OCI-LY7 (cell line): ENCODE results near the gene MDGA2. TPM values are rescaled to one million over a fixed set of nuclear protein-coding genes. Genes with fewer than 3 reads are reported as not detected.

ENCODE experiments used
- BruUV-seq: library from RNA; stranded (reverse); fragments of 400-500 nt; replicated peaks from 2 replicates; lab custom pipeline; 2021; lab: Mats Ljungman, UMichigan
- CTCF ChIA-PET: fragments of 300-600 bp; sonication (Branson Sonifier 250); formaldehyde crosslinking; loops from one replicate; lab custom pipeline; 2022; ENCODE audit warnings: antibody characterized with exemption; ENCODE audit not compliant: unreplicated experiment; lab: Charles Lee
- POLR2A ChIA-PET: fragments of 300-600 bp; sonication (Branson Sonifier 250); formaldehyde crosslinking; loops from one replicate; lab custom pipeline; 2022; ENCODE audit warnings: antibody characterized with exemption; lab: Charles Lee
- DNase-seq: peaks from one replicate; pipeline ENCODE4 v3.0.0-alpha.2; 2015; ENCODE audit warnings: low spot score
- H2AFZ ChIP-seq: fragments of 200-600 bp; sonication (generic), shearing (Covaris generic); 2 replicates; pipeline ENCODE4 v1.6.1; 2014; ENCODE audit warnings: mild to moderate bottlenecking, antibody characterized with exemption, low read length, moderate library complexity
- H3K27ac ChIP-seq: fragments of 200-600 bp; sonication (generic); 2 replicates; pipeline ENCODE4 v1.5.1; 2014; ENCODE audit warnings: mixed run types, low read depth, mild to moderate bottlenecking, moderate library complexity, low read length, inconsistent platforms; ENCODE audit not compliant: poor library complexity, severe bottlenecking
- H3K36me3 ChIP-seq: fragments of 200-600 bp; sonication (generic); 2 replicates; pipeline ENCODE4 v1.6.1; 2014; ENCODE audit warnings: mild to moderate bottlenecking, antibody characterized with exemption, low read length, moderate library complexity, mixed read lengths; ENCODE audit not compliant: insufficient read depth
- H3K4me1 ChIP-seq: fragments of 200-600 bp; sonication (generic); 2 replicates; pipeline ENCODE4 v1.5.1; 2014; ENCODE audit warnings: mild to moderate bottlenecking, low read length; ENCODE audit not compliant: insufficient read depth, poor library complexity, severe bottlenecking
- H3K4me2 ChIP-seq: fragments of 200-600 bp; sonication (generic); 2 replicates; pipeline ENCODE4 v1.6.1; 2014; ENCODE audit warnings: mild to moderate bottlenecking, low read length
- H3K4me3 ChIP-seq: fragments of 200-600 bp; sonication (generic); 2 replicates; pipeline ENCODE4 v1.5.1; 2014; ENCODE audit warnings: mild to moderate bottlenecking, low read depth, low read length; ENCODE audit not compliant: poor library complexity, severe bottlenecking
- H3K79me2 ChIP-seq: fragments of 200-600 bp; sonication (generic); 2 replicates; pipeline ENCODE4 v1.6.1; 2016; ENCODE audit warnings: low read depth, mild to moderate bottlenecking, low read length, moderate library complexity, mixed read lengths; ENCODE audit not compliant: insufficient read depth
- H3K9me2 ChIP-seq: fragments of 200-600 bp; sonication (generic); 2 replicates; pipeline ENCODE4 v1.6.1; 2016; ENCODE audit warnings: mild to moderate bottlenecking, low read length, mixed read lengths; ENCODE audit not compliant: insufficient read depth
- H3K9me3 ChIP-seq: fragments of 200-600 bp; sonication (generic); 2 replicates; pipeline ENCODE4 v1.6.1; 2014; ENCODE audit warnings: mild to moderate bottlenecking, mixed run types, low read length, mixed read lengths
- H4K20me1 ChIP-seq: fragments of 200-600 bp; sonication (generic); 2 replicates; pipeline ENCODE4 v1.6.1; 2014; ENCODE audit warnings: mild to moderate bottlenecking, antibody characterized with exemption, low read length, moderate library complexity, mixed read lengths; ENCODE audit not compliant: insufficient read depth
- EZH2phosphoT487 ChIP-seq: fragments of 200-600 bp; sonication (generic); IDR thresholded peaks from 2 replicates; pipeline ENCODE4 v1.6.1; 2018; ENCODE audit warnings: low read depth, borderline replicate concordance, mild to moderate bottlenecking, mixed run types, antibody characterized with exemption, low read length, moderate library complexity, mixed read lengths
- intact Hi-C: fragments of 100-400 bp; cut with micrococcal nuclease; formaldehyde crosslinking; loops from one replicate; pipeline ENCODE4 v1.10.0; 2022; ENCODE audit not compliant: unreplicated experiment
- total RNA-seq, 2 experiments: library from RNA; depleted of rRNA in 1 of 2; stranded (reverse); fragments of >200 nt in 1 of 2; shearing (Covaris generic) in 1 of 2; gene quantifications; 2 replicates each; pipeline ENCODE4 v1.2.3, GENCODE V29; 2014 to 2022
- TF ChIP-seq, protein P1 (sequence below): fragments of 200-600 bp; sonication (generic); conservative IDR thresholded peaks from 2 replicates; pipeline ENCODE4 v1.5.1; 2014; ENCODE audit warnings: mild to moderate bottlenecking, antibody characterized with exemption, low read length, moderate library complexity, mixed read lengths

Gene MDGA2
- total RNA-seq, 2 experiments from 2014 or later: not detected

DNA sequence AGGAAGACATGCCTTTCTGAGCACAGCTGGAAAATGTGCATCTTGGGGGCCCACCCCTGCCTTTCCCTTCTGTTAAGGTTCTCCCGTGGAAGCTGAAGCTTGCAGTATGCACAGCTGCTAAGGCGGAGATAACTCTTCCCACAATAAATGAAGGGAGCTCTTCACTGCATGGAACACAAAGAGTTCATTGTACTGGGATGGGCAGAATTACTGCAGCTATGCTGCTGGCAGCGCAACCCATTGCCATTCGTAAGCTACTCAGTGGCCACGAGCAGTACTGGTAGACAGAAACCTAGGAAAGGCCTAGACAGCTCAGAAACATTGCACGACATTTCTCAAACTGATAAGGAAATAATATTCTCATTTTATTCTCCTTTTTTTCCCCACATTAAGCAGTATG, 310.2 kb downstream of the MDGA2 start:
- no peak overlapping the region for H2AFZ ChIP-seq
- POLR2A ChIA-PET: no interaction called here
- H3K79me2 ChIP-seq: no peaks in the 10 kb centered on the region
- H3K4me3 ChIP-seq: no peak overlapping the region
- no peaks in the 10 kb centered on the region for H3K9me3 ChIP-seq
- no peak for DNase-seq
- 0 out of 2 replicates have a peak, but pooled peaks cover 4% of the 10 kb centered on the region for H3K9me2 ChIP-seq
- intact Hi-C loops: no loop called here
- H3K4me2 ChIP-seq: no peak overlapping the region
- TF ChIP-seq, protein P1, sequence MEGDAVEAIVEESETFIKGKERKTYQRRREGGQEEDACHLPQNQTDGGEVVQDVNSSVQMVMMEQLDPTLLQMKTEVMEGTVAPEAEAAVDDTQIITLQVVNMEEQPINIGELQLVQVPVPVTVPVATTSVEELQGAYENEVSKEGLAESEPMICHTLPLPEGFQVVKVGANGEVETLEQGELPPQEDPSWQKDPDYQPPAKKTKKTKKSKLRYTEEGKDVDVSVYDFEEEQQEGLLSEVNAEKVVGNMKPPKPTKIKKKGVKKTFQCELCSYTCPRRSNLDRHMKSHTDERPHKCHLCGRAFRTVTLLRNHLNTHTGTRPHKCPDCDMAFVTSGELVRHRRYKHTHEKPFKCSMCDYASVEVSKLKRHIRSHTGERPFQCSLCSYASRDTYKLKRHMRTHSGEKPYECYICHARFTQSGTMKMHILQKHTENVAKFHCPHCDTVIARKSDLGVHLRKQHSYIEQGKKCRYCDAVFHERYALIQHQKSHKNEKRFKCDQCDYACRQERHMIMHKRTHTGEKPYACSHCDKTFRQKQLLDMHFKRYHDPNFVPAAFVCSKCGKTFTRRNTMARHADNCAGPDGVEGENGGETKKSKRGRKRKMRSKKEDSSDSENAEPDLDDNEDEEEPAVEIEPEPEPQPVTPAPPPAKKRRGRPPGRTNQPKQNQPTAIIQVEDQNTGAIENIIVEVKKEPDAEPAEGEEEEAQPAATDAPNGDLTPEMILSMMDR: no peak
- TF ChIP-seq EZH2phosphoT487: no peak
- CTCF ChIA-PET: interaction anchor here (0.6 kb wide), 1 partner anchor 247 kb away, joined by 3 read pairs; no protein-coding TSS in a partner anchor
- no peak overlapping the region for H3K27ac ChIP-seq
- BruUV-seq: no TSS peak
- H3K36me3 ChIP-seq: no peaks in the 10 kb centered on the region
- no peaks in the 10 kb centered on the region for H3K4me1 ChIP-seq
- H4K20me1 ChIP-seq: no peaks in the 10 kb centered on the region

DNA sequence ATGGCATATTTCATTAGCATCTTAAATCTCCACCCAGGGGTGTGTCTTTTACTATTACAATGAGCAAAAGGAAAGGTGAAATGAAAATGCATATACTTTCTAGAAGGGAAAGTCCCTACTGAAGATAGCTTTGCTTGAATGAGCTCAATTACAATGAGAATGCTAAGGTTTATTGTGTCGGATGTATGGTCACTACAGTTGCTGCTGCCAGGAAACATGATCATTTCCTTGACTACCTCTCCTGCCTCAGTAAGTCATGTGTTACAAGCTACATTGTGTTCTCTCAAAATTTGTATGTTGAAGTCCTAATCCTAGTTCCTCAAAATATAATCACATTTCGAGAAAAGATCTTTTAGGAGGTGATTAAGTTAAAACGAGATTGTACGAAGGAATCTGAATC, 322.2 kb downstream of the MDGA2 start:
- no peaks in the 10 kb centered on the region for H3K9me2 ChIP-seq
- H3K4me2 ChIP-seq: no peak overlapping the region
- no peaks in the 10 kb centered on the region for H3K4me1 ChIP-seq
- no peak overlapping the region for H2AFZ ChIP-seq
- ChIA-PET POLR2A (no interaction called here), CTCF (no interaction called here)
- no peak for TF ChIP-seq EZH2phosphoT487
- TF ChIP-seq, protein P1: no peak
- BruUV-seq: no TSS peak
- no peaks in the 10 kb centered on the region for H3K79me2 ChIP-seq
- no peaks in the 10 kb centered on the region for H4K20me1 ChIP-seq
- no peak for DNase-seq
- H3K27ac ChIP-seq: no peak overlapping the region
- no peaks in the 10 kb centered on the region for H3K9me3 ChIP-seq
- H3K36me3 ChIP-seq: no peaks in the 10 kb centered on the region
- H3K4me3 ChIP-seq: no peak overlapping the region
- intact Hi-C loops: no loop called here

DNA sequence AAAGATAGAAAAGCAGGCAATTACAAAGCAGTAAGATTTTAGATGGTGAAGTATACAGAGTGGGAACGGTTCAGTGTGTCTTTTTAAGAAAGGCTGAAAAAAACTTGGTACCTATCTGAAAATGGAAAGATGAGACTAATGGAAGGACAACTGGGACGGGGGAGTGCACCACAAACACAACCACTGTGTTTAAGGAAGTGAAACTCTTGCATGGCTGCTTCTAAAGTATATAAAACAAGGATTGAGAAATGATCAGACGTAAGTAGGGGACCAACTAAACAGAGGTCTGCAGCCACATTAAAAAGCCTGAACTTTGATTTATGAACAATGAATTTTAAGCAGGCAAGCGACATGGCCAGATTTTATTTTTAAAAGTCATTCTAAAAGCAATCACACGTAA, 328.6 kb downstream of the MDGA2 start:
- POLR2A ChIA-PET: no interaction called here
- H3K4me1 ChIP-seq: peaks cover 6% of the 10 kb centered on the region
- no TSS peak for BruUV-seq
- H3K9me2 ChIP-seq: no peaks in the 10 kb centered on the region
- peak; percentile 52 for DNase-seq
- TF ChIP-seq, protein P1: no peak
- TF ChIP-seq EZH2phosphoT487: no peak
- H4K20me1 ChIP-seq: no peaks in the 10 kb centered on the region
- intact Hi-C loops: no loop called here
- CTCF ChIA-PET: no interaction called here
- H3K79me2 ChIP-seq: no peaks in the 10 kb centered on the region
- no peaks in the 10 kb centered on the region for H3K9me3 ChIP-seq
- no peak overlapping the region for H3K27ac ChIP-seq
- no peaks in the 10 kb centered on the region for H3K36me3 ChIP-seq
- H3K4me2 ChIP-seq: no peak overlapping the region
- no peak overlapping the region for H2AFZ ChIP-seq
- H3K4me3 ChIP-seq: no peak overlapping the region
